Choroid plexus epithelial cell (primary cell): ENCODE data around the gene LTF.

ENCODE experiments used
- DNase-seq: peaks from one replicate; pipeline ENCODE4 v3.0.0-alpha.2; 2010; ENCODE audit warnings: low read depth
- H3K4me3 ChIP-seq: 2 replicates; pipeline ENCODE4 v1.5.1; 2011; ENCODE audit warnings: low read depth, mild to moderate bottlenecking, control low read depth, low read length, moderate library complexity
- TF ChIP-seq, protein P1 (sequence below): conservative IDR thresholded peaks from 2 replicates; pipeline ENCODE4 v1.5.1; 2011; ENCODE audit warnings: low read depth, mild to moderate bottlenecking, control low read depth, inconsistent platforms, low read length, moderate library complexity

Gene LTF

DNA sequence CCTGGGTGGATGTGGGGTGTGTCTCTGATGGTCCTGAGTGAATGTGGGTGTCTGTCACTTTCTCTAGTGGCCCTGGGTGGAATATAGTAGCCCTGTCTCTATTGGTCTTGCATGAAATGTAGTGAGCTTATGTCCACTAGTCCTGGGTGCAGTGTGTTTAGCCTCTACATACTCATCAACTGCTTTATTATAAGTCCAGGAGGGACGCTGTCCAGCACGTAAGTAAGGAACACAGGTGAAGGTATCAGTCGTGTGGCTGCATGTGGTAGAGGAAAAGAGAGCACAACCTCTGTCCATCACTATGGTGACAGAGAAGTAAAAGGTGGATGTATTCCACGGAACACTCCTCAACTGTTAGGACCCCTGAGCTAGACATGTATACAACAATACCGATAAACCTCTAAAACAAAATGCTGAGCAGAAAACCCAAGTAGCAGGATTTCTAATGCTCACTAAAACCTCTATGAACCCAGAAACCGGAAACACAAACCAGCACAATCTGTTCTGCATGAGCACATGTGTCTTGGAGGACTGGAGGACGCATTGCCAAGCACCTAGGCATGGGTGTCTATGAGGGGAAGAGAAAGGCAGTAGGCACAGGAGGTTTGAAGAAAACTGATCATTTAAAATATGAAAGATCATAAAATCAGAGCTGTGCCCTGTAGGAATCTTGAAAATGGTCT, 11.0 kb downstream of the LTF start:
- TF ChIP-seq, protein P1, sequence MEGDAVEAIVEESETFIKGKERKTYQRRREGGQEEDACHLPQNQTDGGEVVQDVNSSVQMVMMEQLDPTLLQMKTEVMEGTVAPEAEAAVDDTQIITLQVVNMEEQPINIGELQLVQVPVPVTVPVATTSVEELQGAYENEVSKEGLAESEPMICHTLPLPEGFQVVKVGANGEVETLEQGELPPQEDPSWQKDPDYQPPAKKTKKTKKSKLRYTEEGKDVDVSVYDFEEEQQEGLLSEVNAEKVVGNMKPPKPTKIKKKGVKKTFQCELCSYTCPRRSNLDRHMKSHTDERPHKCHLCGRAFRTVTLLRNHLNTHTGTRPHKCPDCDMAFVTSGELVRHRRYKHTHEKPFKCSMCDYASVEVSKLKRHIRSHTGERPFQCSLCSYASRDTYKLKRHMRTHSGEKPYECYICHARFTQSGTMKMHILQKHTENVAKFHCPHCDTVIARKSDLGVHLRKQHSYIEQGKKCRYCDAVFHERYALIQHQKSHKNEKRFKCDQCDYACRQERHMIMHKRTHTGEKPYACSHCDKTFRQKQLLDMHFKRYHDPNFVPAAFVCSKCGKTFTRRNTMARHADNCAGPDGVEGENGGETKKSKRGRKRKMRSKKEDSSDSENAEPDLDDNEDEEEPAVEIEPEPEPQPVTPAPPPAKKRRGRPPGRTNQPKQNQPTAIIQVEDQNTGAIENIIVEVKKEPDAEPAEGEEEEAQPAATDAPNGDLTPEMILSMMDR = no peak
- H3K4me3 ChIP-seq = no peak overlapping the region
- DNase-seq = no peak

DNA sequence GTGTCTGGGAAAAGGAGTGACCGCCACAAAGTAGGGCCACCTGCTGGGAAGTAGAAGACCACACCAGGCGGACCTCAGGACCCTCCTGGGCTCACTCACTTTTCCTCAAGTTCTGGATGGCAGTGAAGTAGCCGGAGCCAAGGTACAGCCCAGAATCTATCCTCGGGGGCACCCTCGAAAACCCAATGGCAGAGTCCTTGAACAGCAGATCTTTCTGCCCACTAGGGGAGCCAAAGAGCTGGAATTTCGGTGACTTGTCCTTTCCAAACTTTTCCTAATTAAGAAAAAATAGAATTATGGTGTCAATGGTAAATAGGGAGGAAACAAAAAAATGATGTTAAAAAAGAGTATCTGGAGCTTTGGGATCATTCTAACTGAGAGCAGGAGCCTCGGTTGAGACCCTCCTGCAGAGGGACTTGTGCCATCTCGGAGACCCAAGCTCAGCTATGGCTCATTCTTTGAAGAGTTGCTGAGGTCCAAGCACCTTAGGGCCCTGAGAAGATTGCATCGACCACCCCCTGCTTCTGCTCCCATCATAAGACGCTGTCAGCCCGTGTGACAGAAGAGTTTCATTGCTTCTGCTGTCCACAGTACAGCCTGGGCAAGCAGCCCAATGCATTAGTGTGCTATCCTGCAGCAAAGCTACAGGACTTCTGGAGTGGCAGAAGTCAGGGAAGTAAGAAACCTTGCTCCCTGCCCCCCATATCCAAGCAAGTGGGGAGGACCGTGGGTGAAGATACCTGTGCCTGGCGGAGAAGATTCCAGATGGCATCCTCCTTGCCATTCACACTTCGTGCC, 14.8 kb downstream of the LTF start:
- peak; percentile 22 for DNase-seq
- H3K4me3 ChIP-seq = no peak overlapping the region
- TF ChIP-seq, protein P1 = peak; percentile 73

DNA sequence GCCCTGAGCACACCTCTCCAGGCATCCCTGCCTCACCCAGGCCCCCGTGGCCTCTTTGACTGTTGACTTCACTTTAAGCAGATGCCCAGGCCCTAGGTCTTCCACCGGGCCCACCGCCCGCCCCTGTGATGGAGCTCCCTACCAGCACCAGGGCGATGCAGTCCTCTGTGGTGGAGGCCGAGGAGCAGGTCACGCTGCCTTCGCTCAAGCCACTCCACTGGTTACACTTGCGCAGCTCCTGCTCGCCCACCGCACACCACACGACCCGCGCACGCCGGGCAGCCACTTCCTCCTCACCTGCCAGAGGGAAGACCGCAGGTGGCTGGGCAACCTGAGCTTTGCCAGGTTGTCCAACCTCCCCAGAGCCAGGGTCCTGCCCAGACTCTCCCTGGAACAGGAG, 16.0 kb downstream of the LTF start:
- TF ChIP-seq, protein P1 = no peak
- DNase-seq = no peak
- no peak overlapping the region for H3K4me3 ChIP-seq

DNA sequence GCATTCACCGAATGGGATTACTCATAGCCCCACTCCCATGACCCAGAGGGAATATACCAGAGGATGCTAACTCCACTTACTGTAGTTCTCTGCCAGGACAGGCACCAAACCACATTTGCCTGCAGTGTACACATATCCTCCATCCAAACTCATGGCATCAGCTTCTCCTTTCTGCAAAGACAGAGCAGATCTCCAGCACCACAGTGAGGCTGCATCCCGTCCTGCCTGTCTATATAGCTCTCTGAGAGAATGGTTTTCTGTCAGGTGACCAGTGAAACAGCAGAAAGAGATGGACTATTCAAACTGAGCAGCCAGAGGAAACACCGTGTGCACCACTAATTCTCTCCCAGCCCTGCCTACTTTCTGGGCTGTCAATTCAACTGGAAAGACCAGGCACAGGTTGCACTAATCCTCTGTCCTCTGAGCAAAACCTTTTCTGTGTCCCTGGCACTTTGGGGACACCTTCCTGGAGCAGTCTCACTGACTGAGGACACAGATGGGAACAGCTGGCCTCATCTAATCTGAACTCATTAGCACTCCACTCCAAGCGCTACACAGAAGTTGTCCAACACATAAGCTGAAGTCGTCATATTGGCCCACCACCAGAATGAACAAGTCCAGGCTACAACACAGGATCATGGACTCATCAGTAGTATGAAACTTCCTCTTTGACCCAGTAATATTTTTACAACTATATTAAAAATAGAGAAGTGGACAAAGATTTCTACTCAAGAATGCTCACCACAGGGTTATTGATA, 17.3 kb downstream of the LTF start:
- TF ChIP-seq, protein P1 = no peak
- no peak overlapping the region for H3K4me3 ChIP-seq
- DNase-seq = no peak

DNA sequence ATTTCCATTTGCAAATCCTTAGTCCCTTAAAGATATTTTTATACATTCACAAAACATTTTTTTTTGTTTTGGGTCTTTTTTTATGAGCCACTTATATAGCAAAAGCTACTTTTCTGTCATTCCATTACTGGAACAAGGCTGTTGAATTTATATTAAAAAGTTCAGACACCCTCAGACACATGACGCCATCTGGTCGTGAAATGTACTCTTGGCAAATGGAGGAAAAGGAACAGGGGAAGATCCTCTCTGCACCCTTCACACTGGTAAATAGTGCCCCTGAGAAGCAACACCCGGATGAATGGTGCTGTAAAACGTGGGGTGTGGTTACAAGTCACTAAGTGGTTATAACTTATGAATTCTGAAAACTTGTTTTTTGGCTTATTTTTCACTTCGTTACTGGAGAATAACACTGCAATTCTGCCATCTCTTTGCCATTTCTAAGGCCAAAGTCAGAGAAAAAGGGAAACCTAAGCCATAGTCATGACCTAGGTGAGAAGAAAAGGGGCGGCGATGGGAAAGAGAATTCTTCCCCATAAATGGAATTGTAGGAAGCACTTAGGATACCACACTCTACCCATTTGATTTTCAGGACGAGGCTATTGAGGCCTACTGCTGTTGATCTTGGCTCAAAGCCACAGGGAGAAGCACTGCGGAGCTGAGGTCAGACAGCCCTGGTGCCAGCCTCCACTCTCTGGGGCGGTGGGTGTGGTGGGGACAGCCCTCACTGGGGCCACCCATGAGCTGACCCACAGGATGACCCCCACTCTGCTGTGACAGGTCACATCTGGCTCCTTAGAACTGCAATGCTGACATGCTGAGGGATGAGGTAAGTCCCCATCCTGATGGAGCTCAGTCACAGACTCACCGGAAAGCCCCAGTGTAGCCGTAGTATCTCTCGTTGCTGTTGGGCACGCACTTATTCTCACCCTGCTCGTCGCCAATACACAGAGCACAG, 21.9 kb downstream of the LTF start:
- no peak for DNase-seq

More for the DNA sequence above, 21.9 kb downstream of the LTF start:
- TF ChIP-seq, protein P1 = no peak
- H3K4me3 ChIP-seq = no peak overlapping the region
